COR-L47 (cell line): ENCODE results near the gene HPSE.
"Not testable (repeated sequence)": the region's sequence is repeated elsewhere in the genome, so short reads cannot be mapped to it uniquely, and the experiment has no call there.

Experiments used
- DNase-seq: peaks from one replicate; lab custom pipeline; 2025; lab: John Stamatoyannopoulos, UW

Gene HPSE

DNA sequence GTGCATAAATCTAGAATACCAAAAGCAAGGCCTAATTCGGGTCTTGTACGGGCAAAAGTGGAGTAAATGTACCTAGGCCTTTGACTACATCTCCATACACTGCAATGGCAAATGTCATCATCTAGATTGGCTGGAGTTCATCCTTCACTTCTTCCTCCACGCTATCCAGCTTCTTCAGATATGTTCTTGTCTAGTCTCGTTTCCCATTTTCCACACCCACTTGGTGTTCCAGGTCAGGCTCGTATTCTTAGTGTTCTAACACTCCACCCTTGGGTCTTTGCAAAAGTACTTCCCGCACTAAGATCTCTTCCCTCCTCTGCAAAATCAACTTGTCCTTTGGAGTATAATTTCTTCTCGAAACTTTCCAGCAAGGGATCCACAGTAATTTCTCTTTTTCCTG is 51.5 kb downstream of the HPSE start:
- no peak for DNase-seq

DNA sequence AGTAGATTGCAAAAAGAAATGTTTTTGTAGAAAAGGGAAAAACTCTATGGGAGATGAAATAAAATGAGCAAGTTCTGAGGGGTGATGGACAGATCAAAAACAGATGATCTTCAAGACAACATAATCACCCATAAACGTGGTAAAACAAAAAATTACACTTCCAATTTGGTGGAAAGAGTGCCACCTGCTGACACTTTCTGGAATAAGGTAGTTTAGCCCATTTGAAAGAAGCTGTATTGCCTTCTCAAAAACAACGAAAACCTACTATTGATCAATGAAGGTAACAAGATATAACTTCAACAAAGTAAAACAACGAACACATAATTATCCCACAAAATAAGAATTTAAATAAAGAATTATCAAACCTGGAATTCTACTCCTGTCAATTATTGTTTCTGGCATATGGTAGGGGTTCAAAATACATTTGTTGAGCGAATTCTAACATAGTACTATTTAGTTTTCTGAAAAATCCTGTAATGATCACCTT is 52.6 kb downstream of the HPSE start:
- DNase-seq: peak; percentile 47

GRCh38 chr4:83281307-83281706 is 53.3 kb downstream of the HPSE start:
- no peak for DNase-seq

- no peak for DNase-seq
Measured at GRCh38 chr4:83276299-83277040, 58.2 kb downstream of the HPSE start.

DNA sequence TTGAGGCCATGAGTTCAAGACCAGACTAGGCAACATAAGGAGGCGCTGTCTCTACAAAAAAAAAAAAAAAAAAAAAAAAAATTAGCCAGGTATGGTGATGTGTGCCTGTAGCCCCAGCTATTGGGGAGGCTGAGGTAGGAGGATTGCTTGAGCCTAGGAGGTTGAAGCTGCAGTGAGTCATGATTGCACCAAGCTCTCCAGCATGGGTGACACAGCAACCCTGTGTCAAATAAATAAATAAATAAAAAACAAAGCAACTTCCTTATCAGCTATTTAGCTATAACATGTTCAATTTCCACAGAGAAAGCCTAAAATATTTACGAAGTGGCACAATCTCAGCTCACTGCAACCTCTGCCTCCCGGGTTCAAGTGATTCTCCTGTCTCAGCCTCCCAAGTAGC is 60.7 kb downstream of the HPSE start:
- not testable (repeated sequence) for DNase-seq

- no peak for DNase-seq
Measured at GRCh38 chr4:83272900-83273299, 61.7 kb downstream of the HPSE start.

- DNase-seq: no peak
Measured at GRCh38 chr4:83269256-83269655, 65.4 kb downstream of the HPSE start.

GRCh38 chr4:83268491-83268890 is 66.2 kb downstream of the HPSE start:
- DNase-seq: no peak

GRCh38 chr4:83267830-83268475 is 66.7 kb downstream of the HPSE start:
- DNase-seq: no peak

DNA sequence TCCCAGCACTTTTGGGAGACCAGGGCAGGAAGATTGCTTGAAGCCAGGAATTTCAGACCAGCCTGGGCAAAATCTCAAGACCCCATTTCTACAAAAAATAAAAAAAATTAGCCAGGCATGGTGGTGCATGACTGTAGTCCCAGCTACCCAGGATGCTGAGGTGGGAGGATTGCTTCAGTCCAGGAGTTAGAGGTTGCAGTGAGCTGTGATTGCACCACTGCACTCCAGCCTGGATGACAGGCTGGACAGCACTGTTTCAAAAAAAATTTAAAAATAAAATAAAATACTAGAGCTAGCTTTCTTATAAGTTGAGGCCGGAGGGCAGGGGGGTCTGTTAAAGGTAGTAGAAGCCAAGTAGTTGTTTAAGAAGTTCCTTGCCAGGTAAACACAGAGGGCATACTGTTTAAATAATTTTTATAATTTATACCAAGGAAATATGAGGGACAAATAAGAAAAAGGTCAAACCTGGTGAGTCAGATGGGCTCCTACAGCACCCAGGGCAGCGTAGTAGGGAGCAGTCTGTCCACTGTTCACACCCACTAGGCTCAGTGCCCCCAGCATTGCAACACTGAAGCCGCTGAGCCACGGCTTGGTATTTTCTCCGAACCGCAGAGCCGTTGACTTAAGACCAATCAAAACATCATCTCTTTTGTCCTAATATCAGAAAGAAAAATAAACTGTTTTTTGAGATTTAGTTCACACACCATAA is 67.4 kb downstream of the HPSE start:
- DNase-seq: no peak

DNA sequence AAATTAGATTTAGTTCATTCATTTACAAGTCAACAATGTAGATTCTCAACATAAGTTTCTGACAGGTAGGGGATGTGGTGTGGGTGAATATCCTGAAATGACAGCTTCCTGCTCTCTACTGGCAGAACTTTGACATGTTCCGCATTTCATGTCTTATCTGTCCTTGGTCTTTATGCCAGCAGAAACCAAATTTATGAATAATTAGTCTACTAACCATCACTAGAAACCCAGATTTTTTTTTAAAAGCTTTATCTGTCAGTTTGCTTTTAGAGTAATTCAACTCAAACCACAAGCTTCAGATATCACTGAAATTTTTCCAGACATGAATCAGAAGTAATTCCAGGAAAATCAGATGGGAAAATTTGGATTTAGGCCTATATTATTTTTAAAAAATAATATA is 68.0 kb downstream of the HPSE start:
- no peak for DNase-seq

DNA sequence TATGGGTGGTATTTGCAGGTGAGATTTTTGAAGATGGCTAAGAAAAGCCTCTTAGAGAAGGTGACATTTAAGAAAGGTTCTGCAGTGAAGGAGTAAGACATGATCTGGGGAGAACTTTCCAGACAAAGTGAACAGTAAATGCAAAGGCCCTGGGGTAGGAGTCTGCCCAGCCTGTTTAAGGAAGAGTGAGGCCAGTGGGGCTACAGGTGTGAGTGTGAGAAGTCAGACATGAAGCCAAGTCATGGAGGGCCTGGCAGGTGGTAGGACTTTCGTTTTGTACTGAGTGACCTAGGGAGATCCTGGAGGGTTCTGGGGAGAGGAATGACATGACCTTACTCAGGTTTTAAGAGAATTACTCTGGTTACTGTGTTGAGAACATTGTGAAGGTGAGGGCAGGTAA is 71.5 kb downstream of the HPSE start:
- no peak for DNase-seq

DNA sequence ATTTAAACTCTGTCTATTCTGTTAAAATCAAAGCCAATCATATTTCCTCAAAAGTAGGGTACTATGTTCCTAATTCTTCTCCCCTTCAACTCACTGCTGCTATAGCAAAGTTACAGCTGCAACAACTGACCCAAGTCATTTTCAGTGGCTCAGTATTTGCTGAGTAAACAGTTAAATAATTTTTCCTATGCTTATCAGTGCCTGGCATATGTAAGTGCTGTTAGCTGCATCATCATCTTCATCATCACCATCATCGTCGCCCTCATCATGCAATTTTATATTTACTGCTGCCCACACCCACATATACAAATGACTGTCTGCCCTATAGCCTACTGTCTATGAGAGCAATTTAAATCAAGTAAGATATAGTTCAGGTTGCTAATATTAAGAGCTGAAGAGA is 72.0 kb downstream of the HPSE start:
- DNase-seq: no peak

GRCh38 chr4:83261307-83261706 is 73.3 kb downstream of the HPSE start:
- no peak for DNase-seq

DNA sequence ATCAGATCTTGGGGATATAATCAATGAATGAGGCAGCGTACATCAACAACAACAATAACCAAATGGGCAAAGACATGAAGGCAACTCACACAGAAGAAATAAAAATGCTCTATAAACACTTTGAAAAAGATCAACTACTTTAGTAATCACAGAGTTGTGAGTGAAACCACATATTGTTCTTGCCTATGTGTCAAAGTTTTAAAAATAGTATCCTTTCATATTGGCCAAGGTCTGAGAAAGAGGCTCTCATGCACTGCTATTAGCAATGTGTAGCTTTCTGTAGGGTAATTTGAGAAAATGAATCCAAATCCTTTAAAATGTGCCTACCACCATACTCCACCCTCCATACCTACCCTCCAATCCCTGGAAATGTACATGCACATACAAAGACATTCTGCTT is 75.1 kb downstream of the HPSE start:
- no peak for DNase-seq

- no peak for DNase-seq
Measured at GRCh38 chr4:83258461-83258860, 76.2 kb downstream of the HPSE start.

DNA sequence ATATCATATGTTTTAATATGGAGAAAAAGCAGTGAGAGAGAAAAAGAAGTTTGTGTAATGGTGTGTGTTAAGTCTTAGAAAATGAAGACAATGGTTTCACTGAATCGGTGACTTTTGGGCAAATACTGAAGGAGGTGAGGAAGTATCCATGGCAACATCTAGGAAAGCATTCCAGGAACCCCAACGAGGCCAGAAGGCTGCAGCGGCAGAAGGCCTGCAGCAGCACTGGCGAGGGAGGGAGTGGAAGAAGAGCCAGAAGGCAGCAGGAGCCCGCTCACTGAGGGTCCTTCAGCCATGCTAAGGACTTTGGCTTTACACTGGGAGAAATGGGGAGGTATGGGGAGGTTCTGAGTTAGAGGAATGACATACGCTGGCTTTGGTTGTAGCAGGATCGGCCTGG is 76.8 kb downstream of the HPSE start:
- DNase-seq: no peak

DNA sequence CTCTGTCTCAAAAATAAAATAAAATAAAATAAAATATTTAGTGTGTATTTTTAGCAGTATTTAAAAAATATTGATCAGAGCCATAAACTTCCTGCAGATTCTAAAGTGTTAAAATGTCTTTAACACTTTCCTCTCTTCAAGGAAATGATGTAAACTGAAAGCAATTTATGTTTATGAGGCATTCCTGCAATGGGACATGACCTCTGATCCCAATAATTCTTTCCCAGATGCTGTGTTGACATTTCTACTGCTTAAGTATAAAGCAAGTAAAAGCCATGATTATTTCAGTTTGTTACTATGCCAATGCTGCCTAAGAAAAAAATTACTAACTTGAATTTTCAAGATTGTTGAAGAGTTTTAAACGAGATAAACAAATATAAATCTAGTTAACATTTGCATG is 79.1 kb downstream of the HPSE start:
- DNase-seq: no peak

DNA sequence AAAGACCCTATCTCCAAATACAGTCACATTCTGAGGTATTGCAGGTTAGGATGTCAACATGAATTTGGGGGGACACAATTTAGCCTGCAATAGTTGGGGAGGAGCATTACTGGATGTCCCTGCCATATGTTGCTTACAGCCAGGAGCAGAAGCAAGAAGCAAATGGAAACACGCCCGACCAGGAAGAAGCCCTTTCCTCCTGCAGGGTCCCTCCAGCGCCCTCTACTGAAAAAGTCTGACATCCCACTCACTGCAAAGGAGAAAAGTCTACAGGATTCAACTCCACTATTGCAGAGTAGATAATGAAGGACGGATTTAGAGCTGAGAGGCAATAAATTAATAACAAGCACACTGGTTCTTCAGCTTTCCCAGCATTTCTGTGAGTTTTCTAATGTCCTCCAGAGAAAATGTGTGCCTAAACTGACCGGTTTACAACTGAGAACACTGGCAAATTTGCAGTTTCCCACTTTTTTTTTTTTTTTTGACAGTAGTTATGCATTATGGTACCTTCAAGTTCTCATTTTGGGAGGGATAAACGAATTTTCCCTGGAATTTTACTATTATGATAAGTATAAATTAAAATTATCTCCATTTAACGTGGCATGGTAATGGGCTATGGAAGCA is 81.8 kb downstream of the HPSE start:
- peak; percentile 67 for DNase-seq

- no peak for DNase-seq
Measured at GRCh38 chr4:83251447-83251830, 83.2 kb downstream of the HPSE start.

DNA sequence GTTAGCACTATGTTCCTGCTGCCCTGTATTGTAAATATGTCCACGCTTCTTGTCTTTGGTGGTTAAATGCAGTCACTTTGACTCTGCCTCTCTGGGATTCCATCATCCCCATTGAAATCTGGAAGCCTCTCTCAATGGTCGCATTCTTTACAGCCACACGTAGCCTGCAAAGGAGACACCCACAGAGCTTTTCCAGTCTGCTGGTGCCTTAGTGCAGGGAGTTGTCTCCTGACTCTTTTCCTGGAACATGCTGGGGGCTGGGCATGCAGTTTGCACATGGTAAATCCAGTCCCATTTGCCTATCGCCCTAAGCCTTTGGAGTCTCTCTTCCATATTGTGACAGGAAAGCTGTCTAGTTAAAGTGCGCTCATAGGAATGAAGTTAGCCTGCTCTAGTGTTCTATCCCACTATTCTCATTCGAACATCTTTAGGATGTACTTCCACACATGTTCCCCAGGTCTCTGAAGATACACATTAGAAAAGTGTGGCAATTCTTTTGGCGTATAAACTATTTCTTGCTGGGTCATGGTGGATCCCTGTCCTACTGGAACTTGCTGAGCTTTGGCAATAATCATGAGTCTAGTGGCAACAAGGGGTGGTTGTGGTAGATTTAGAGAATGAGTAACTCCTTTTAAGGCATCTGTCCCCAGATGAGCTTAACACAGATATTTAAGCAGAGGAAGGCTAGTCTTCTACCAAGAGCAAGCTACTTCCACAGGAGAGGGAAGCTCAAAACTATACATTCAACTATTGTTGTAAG is 83.8 kb downstream of the HPSE start:
- no peak for DNase-seq

DNA sequence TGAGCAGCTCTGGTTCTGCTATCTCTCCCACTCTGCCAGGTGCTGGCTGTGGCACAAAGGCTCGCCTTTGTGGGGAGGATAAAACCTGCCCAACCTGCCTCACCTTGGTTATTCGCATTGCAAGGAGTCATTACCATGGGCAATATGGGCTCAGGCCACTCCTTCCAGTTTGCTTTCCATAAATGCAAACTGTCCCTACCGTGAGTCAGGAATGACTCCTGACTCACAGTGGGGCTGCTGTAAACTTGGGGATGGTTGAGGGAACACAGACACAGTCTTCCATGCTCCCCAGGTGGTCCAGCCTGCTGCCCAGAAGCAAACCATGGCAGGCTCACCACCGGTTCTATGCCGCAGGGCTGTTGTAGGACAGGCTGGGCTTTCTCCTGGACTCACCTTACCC is 86.2 kb downstream of the HPSE start:
- DNase-seq: no peak
